OCI-LY3 (cell line): ENCODE results near the gene ANKFN1.

Experiments used
- H2AFZ ChIP-seq: fragments of 200-600, 300-600 bp; shearing (Covaris generic); 2 replicates; pipeline ENCODE4 v1.6.0; 2014; ENCODE audit warnings: antibody characterized with exemption, low read depth, low read length
- H3K27ac ChIP-seq: fragments of 200-600, 300-600 bp; sonication (generic); 2 replicates; pipeline ENCODE4 v1.5.1; 2014; ENCODE audit warnings: mild to moderate bottlenecking, low read length, moderate library complexity, mixed read lengths
- H3K27me3 ChIP-seq: fragments of 200-600, 300-600 bp; sonication (generic); 2 replicates; pipeline ENCODE4 v1.6.1; 2014; ENCODE audit warnings: low read depth, low read length, mixed read lengths
- H3K36me3 ChIP-seq: fragments of 200-600, 300-600 bp; sonication (generic); replicated peaks from 2 replicates; pipeline ENCODE3; 2014; ENCODE audit warnings: low read depth, low read length, mixed read lengths
- H3K4me1 ChIP-seq: fragments of 300-600, 200-600 bp; sonication (generic); 2 replicates; pipeline ENCODE4 v1.6.1; 2014; ENCODE audit warnings: low read length, mixed read lengths
- H3K4me2 ChIP-seq: fragments of 200-600, 300-600 bp; sonication (generic); 2 replicates; pipeline ENCODE4 v1.6.1; 2014; ENCODE audit warnings: low read length, mixed read lengths
- H3K4me3 ChIP-seq: fragments of 300-600, 200-600 bp; sonication (generic); 2 replicates; pipeline ENCODE4 v1.5.1; 2014; ENCODE audit warnings: antibody characterized with exemption, mild to moderate bottlenecking, low read length, moderate library complexity
- H3K79me2 ChIP-seq: fragments of 300-600, 200-600 bp; shearing (Covaris generic); 2 replicates; pipeline ENCODE4 v1.6.1; 2014; ENCODE audit warnings: mild to moderate bottlenecking, low read length, mixed read lengths
- H3K9ac ChIP-seq: fragments of 300-600, 200-600 bp; shearing (Covaris generic); 2 replicates; pipeline ENCODE4 v1.6.0; 2014; ENCODE audit warnings: mild to moderate bottlenecking, low read length, moderate library complexity
- H3K9me3 ChIP-seq: fragments of 200-600, 300-600 bp; shearing (Covaris generic); 2 replicates; pipeline ENCODE4 v1.6.1; 2014; ENCODE audit warnings: low read length, mixed read lengths; ENCODE audit not compliant: insufficient read depth
- H4K20me1 ChIP-seq: fragments of 200-600, 300-600 bp; sonication (generic); 2 replicates; pipeline ENCODE4 v1.6.1; 2016; ENCODE audit warnings: low read length, mixed read lengths; ENCODE audit not compliant: insufficient read depth
- CTCF ChIP-seq: fragments of 200-600, 300-600 bp; sonication (generic); IDR thresholded peaks from 2 replicates; pipeline ENCODE4 v1.5.1; 2014; ENCODE audit warnings: antibody characterized with exemption, low read length, low read depth
- EZH2phosphoT487 ChIP-seq: fragments of 200-600 bp; shearing (Covaris generic); IDR thresholded peaks from 2 replicates; pipeline ENCODE4 v1.6.1; 2018; ENCODE audit warnings: antibody characterized with exemption, mixed run types, low read depth

Gene ANKFN1

GRCh38 chr17:56182081-56182480 is 28.8 kb downstream of the ANKFN1 start:
- Histone ChIP-seq H3K9ac (no peak overlapping the region), H3K79me2 (no peaks in the 10 kb centered on the region), H3K36me3 (no peaks in the 10 kb centered on the region), H2AFZ (no peak overlapping the region), H3K27me3 (peaks cover 5% of the 10 kb centered on the region), H3K4me3 (no peak overlapping the region), H3K4me2 (no peak overlapping the region), H3K4me1 (no peaks in the 10 kb centered on the region), H3K9me3 (no peaks in the 10 kb centered on the region), H3K27ac (no peak overlapping the region), H4K20me1 (no peaks in the 10 kb centered on the region)
- TF ChIP-seq EZH2phosphoT487 (no peak), CTCF (no peak)

- no peak overlapping the region for H2AFZ ChIP-seq
- no peak overlapping the region for H3K4me2 ChIP-seq
- H3K27me3 ChIP-seq: peaks cover 2% of the 10 kb centered on the region
- no peaks in the 10 kb centered on the region for H3K79me2 ChIP-seq
- H3K36me3 ChIP-seq: no peaks in the 10 kb centered on the region
- no peaks in the 10 kb centered on the region for H4K20me1 ChIP-seq
- H3K9ac ChIP-seq: no peak overlapping the region
- no peaks in the 10 kb centered on the region for H3K4me1 ChIP-seq
- no peak overlapping the region for H3K4me3 ChIP-seq
- TF ChIP-seq CTCF (no peak), EZH2phosphoT487 (no peak)
- H3K27ac ChIP-seq: no peak overlapping the region
- no peaks in the 10 kb centered on the region for H3K9me3 ChIP-seq
Observed at GRCh38 chr17:56184650-56185049, 31.4 kb downstream of the ANKFN1 start.

GRCh38 chr17:56185491-56186221 is 32.4 kb downstream of the ANKFN1 start:
- no peaks in the 10 kb centered on the region for H3K9me3 ChIP-seq
- H3K4me2 ChIP-seq: no peak overlapping the region
- H2AFZ ChIP-seq: no peak overlapping the region
- H3K9ac ChIP-seq: no peak overlapping the region
- no peak overlapping the region for H3K27ac ChIP-seq
- H3K27me3 ChIP-seq: no peaks in the 10 kb centered on the region; the same call in 1 of the 2 replicates
- H3K36me3 ChIP-seq: no peaks in the 10 kb centered on the region
- no peaks in the 10 kb centered on the region for H4K20me1 ChIP-seq
- H3K4me1 ChIP-seq: no peaks in the 10 kb centered on the region
- H3K79me2 ChIP-seq: no peaks in the 10 kb centered on the region
- H3K4me3 ChIP-seq: no peak overlapping the region
- TF ChIP-seq EZH2phosphoT487 (no peak), CTCF (no peak)

- H3K9ac ChIP-seq: no peak overlapping the region
- H3K27ac ChIP-seq: no peak overlapping the region
- no peaks in the 10 kb centered on the region for H4K20me1 ChIP-seq
- TF ChIP-seq CTCF: no peak
- no peak for TF ChIP-seq EZH2phosphoT487
- H3K4me1 ChIP-seq: no peaks in the 10 kb centered on the region
- H3K79me2 ChIP-seq: no peaks in the 10 kb centered on the region
- H3K27me3 ChIP-seq: no peaks in the 10 kb centered on the region; the same call in 1 of the 2 replicates
- no peaks in the 10 kb centered on the region for H3K36me3 ChIP-seq
- no peak overlapping the region for H2AFZ ChIP-seq
- no peak overlapping the region for H3K4me2 ChIP-seq
- no peak overlapping the region for H3K4me3 ChIP-seq
- H3K9me3 ChIP-seq: no peaks in the 10 kb centered on the region
Observed at GRCh38 chr17:56186222-56186786, 33.0 kb downstream of the ANKFN1 start.
